A549 (cell line): ENCODE measurements around the gene UGT1A5. TPM values are rescaled to one million over a fixed set of nuclear protein-coding genes. Genes with fewer than 3 reads are reported as not detected.

Experiments
- ATAC-seq, 2 experiments: fragments of 200-7000 bp in 1 of 2; fragments of >200 bp in 1 of 2; cut with Nextera tagmentation in 1 of 2; cut with Tn5 transposase in 1 of 2; 3 replicates each; pipeline versions ENCODE4 v1.8.0 to v1.9.1; 2018 to 2020; ENCODE audit warnings: mild to moderate bottlenecking in 1 of 2, moderate library complexity in 1 of 2
- CTCF ChIA-PET: fragments of 300-600 bp; sonication (Branson Sonifier 250); formaldehyde crosslinking; extraction: SDS; loops from one replicate; lab custom pipeline; 2021; ENCODE audit warnings: antibody characterized with exemption, inconsistent platforms; lab: Yijun Ruan, JAX
- POLR2A ChIA-PET: fragments of 350-600 bp; formaldehyde crosslinking; extraction: SDS; loops from one replicate; lab custom pipeline; 2021; ENCODE audit warnings: antibody characterized with exemption, inconsistent platforms; lab: Yijun Ruan, JAX
- DNase-seq, 2 experiments: peaks; one replicate each; pipeline versions ENCODE4 v3.0.0 to v3.0.0-alpha.2; 2011 to 2016; ENCODE audit warnings: low read depth in 1 of 2, low spot score in 1 of 2
- FAIRE-seq: peaks from 2 replicates; lab custom pipeline; 2011; peaks lifted over from hg19 to GRCh38; lab: Jason Lieb, UNC
- H3K27ac ChIP-seq, 2 experiments: fragments of >200 bp; sonication (Bioruptor Twin); formaldehyde crosslinking; 3 replicates each; pipeline ENCODE4 v1.5.1; 2016 to 2017
- H3K4me1 ChIP-seq: fragments of >200 bp; sonication (Bioruptor Twin); formaldehyde crosslinking; 3 replicates; pipeline ENCODE4 v1.6.1; 2016
- H3K4me2 ChIP-seq: fragments of >200 bp; sonication (Bioruptor Twin); formaldehyde crosslinking; 3 replicates; pipeline ENCODE4 v1.6.1; 2016
- H3K4me3 ChIP-seq: fragments of >200 bp; sonication (Bioruptor Twin); formaldehyde crosslinking; 3 replicates; pipeline ENCODE4 v1.5.1; 2016
- H3K9me3 ChIP-seq: fragments of >200 bp; sonication (Bioruptor Twin); formaldehyde crosslinking; 3 replicates; pipeline ENCODE4 v1.6.1; 2016
- BHLHE40 ChIP-seq: IDR thresholded peaks from 2 replicates; pipeline ENCODE4 v1.6.1; 2012; ENCODE audit warnings: low read depth, low read length, inconsistent platforms
- CBX8 ChIP-seq: fragments of 200-600 bp; sonication (generic); IDR thresholded peaks from 2 replicates; pipeline ENCODE4 v1.6.1; 2016
- CHD2 ChIP-seq: fragments of 150-350 bp; IDR thresholded peaks from 2 replicates; pipeline ENCODE4 v1.6.1; 2014; ENCODE audit warnings: low read length; ENCODE audit not compliant: partially characterized antibody
- EHMT2 ChIP-seq: fragments of 200-600 bp; sonication (generic); IDR thresholded peaks from 2 replicates; pipeline ENCODE4 v1.6.1; 2016; ENCODE audit warnings: antibody characterized with exemption, low read depth, mild to moderate bottlenecking, moderate library complexity
- EP300 ChIP-seq, 2 experiments: fragments of >200 bp; sonication (Bioruptor Twin); formaldehyde crosslinking; IDR thresholded peaks; 2 replicates in 1 of 2; 3 replicates in 1 of 2; pipeline ENCODE4 v1.6.1; 2016 to 2017
- FOSL2 ChIP-seq, 2 experiments: fragments of 450-650 bp in 1 of 2; fragments of >200 bp in 1 of 2; sonication (Bioruptor Twin) in 1 of 2; formaldehyde crosslinking; IDR thresholded peaks; 2 replicates each; pipeline versions ENCODE4 v1.5.0 to v1.6.1; 2016 to 2020; ENCODE audit warnings: mild to moderate bottlenecking in 1 of 2, moderate library complexity in 1 of 2
- FOXS1 ChIP-seq: fragments of 250-450 bp; sonication (Bioruptor Pico); IDR thresholded peaks from 2 replicates; pipeline ENCODE4 v1.5.0; 2020; ENCODE audit warnings: mild to moderate bottlenecking, moderate library complexity
- HOXA7 ChIP-seq: fragments of 250-450 bp; sonication (Bioruptor Pico); IDR thresholded peaks from 2 replicates; pipeline ENCODE4 v1.5.0; 2020; ENCODE audit warnings: mild to moderate bottlenecking, moderate library complexity
- JUN ChIP-seq, 2 experiments: fragments of >200 bp; sonication (Bioruptor Twin); formaldehyde crosslinking; IDR thresholded peaks; 2 replicates in 1 of 2; 3 replicates in 1 of 2; pipeline ENCODE4 v1.6.1; 2016 to 2017
- KDM5A ChIP-seq: fragments of 200-600 bp; sonication (generic); IDR thresholded peaks from 2 replicates; pipeline ENCODE4 v1.6.1; 2016; ENCODE audit warnings: antibody characterized with exemption, mild to moderate bottlenecking
- MAFK ChIP-seq: fragments of 450-650 bp; IDR thresholded peaks from 2 replicates; pipeline ENCODE4 v1.6.1; 2014; ENCODE audit not compliant: partially characterized antibody
- NR3C1 ChIP-seq: fragments of >200 bp; sonication (Bioruptor Twin); formaldehyde crosslinking; IDR thresholded peaks from 3 replicates; pipeline ENCODE4 v1.6.1; 2017
- PHF8 ChIP-seq: fragments of 200-600 bp; sonication (generic); IDR thresholded peaks from 2 replicates; pipeline ENCODE4 v1.6.1; 2016; ENCODE audit warnings: low read depth, mild to moderate bottlenecking, antibody characterized with exemption, moderate library complexity, borderline replicate concordance
- POLR2A ChIP-seq: IDR thresholded peaks from 2 replicates; pipeline ENCODE4 v1.6.1; 2012; ENCODE audit warnings: mild to moderate bottlenecking, low read length
- RARB ChIP-seq: fragments of 250-450 bp; sonication (Bioruptor Pico); IDR thresholded peaks from 2 replicates; pipeline ENCODE4 v1.8.0; 2021; ENCODE audit warnings: mild to moderate bottlenecking, moderate library complexity
- RFX5 ChIP-seq: fragments of 450-650 bp; IDR thresholded peaks from 2 replicates; pipeline ENCODE4 v1.7.1; 2014; ENCODE audit warnings: antibody characterized with exemption, mild to moderate bottlenecking, moderate library complexity
- TP53 ChIP-seq: fragments of 250-450 bp; sonication (Bioruptor Pico); IDR thresholded peaks from 2 replicates; pipeline ENCODE4 v1.5.0; 2021; ENCODE audit warnings: mild to moderate bottlenecking, moderate library complexity
- ZC3H11A ChIP-seq: fragments of 450-650 bp; IDR thresholded peaks from 2 replicates; pipeline ENCODE4 v1.6.1; 2014; ENCODE audit warnings: antibody characterized with exemption, mild to moderate bottlenecking
- WGBS: methylation state at CpG from one replicate; pipeline ENCODE4 v1.1.6; 2017; ENCODE audit errors: missing lambda C conversion rate; 5-methylcytosine and 5-hydroxymethylcytosine counted together
- polyA plus RNA-seq, 4 experiments: library from polyadenylated mRNA; depleted of rRNA in 3 of 4; stranded (reverse); fragments of >200 nt; fragmentation: RNase III in 1 of 4; extraction: RNeasy Plus Mini Kit Qiagen cat#74134 plus additional on column Dnase treatment in 1 of 4; gene quantifications; 2 replicates in 3 of 4; 3 replicates in 1 of 4; pipeline ENCODE4 v1.2.3, GENCODE V29; 2011 to 2017
- TF ChIP-seq, protein P1 (sequence below): fragments of >200 bp; sonication (Bioruptor Twin); formaldehyde crosslinking; IDR thresholded peaks from 3 replicates; pipeline ENCODE4 v1.6.1; 2016
- TF ChIP-seq, protein P2 (sequence below): fragments of 450-650 bp; IDR thresholded peaks from 2 replicates; pipeline ENCODE4 v1.6.1; 2014; ENCODE audit warnings: antibody characterized with exemption
- TF ChIP-seq, protein P3 (sequence below): fragments of >200 bp; sonication (Bioruptor Twin); formaldehyde crosslinking; IDR thresholded peaks from 2 replicates; pipeline ENCODE4 v1.6.1; 2016

The UGT1A5 gene
- polyA plus RNA-seq, 2 of the 4 experiments (the other 2 are of a cell fraction): 0.05 TPM; not detected in 1

DNA sequence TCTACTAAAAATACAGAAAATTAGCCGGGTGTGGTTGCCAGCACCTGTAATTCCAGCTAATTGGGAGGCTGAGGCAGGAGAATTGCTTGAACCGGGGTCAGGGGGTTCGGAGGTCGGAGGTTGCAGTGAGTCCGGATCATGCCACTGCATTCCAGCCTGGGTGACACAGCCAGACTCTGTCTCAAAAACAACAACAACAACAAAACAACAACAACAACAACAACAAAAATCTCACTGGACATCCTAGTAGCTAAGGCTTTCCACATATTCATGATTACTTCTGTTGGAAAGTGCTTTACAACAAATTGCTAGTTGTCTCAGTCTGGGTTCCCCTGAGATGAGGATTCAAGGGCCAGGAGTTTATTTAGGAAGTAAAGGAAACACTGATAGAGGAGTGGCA, 61.1 kb downstream of the UGT1A5 start (continued):
- TF ChIP-seq, protein P1, sequence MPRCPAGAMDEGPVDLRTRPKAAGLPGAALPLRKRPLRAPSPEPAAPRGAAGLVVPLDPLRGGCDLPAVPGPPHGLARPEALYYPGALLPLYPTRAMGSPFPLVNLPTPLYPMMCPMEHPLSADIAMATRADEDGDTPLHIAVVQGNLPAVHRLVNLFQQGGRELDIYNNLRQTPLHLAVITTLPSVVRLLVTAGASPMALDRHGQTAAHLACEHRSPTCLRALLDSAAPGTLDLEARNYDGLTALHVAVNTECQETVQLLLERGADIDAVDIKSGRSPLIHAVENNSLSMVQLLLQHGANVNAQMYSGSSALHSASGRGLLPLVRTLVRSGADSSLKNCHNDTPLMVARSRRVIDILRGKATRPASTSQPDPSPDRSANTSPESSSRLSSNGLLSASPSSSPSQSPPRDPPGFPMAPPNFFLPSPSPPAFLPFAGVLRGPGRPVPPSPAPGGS: no peak
- no peak for TF ChIP-seq FOXS1 (CRISPR knock-in tag)
- no peak for TF ChIP-seq JUN (IDR thresholded peaks at IDR 0.05)
- TF ChIP-seq RARB: no peak
- no peak for TF ChIP-seq EHMT2
- no peak for TF ChIP-seq RFX5
- TF ChIP-seq NR3C1: no peak
- TF ChIP-seq, protein P2, sequence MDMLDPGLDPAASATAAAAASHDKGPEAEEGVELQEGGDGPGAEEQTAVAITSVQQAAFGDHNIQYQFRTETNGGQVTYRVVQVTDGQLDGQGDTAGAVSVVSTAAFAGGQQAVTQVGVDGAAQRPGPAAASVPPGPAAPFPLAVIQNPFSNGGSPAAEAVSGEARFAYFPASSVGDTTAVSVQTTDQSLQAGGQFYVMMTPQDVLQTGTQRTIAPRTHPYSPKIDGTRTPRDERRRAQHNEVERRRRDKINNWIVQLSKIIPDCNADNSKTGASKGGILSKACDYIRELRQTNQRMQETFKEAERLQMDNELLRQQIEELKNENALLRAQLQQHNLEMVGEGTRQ: no peak
- no peak for TF ChIP-seq CHD2

DNA sequence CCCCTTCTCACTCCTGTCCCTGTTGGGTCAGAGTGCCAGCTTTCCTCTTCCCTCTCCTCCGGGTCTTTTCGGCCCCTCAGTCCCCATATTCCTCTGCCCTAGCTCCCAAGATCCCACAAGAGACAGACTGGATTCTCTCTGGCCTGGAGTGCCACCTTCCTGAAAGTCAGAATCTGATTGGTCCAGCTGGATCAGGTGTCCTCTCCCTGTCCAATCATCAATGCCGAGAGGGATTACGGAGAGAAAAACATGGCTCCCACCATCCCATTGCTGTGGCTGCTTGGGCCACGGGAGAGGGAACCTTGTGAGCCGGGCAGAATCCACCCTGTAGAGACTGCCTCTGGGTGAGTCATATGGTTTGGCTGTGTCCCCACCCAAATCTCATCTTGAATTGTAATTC, 62.7 kb downstream of the UGT1A5 start:
- no peak overlapping the region for H3K4me2 ChIP-seq
- no peak for FAIRE-seq
- H3K27ac ChIP-seq: peak overlapping the region in 1 of 2 experiments; percentile 40; a peak in 3 of 6 replicates
- ATAC-seq: no peak
- TF ChIP-seq PHF8 (no peak), MAFK (no peak), NR3C1 (no peak), FOSL2 (IDR thresholded peaks at IDR 0.05) (no peak), FOSL2 (CRISPR knock-in tag; IDR thresholded peaks at IDR 0.05) (no peak), TP53 (no peak), ZC3H11A (no peak), CBX8 (no peak)
- TF ChIP-seq, protein P2: peak; percentile 30; the same call in 1 of the 2 replicates
- 97% methylated on average over 6 of the region's 6 CpGs for WGBS
- CTCF ChIA-PET: interaction anchor here (0.6 to 2.2 kb wide), 3 partner anchors 11 to 92 kb away, joined by 3 to 5 read pairs (median 5); no protein-coding TSS in a partner anchor
- POLR2A ChIA-PET: no interaction called here
- no peak for DNase-seq
- H3K4me1 ChIP-seq: no peaks in the 10 kb centered on the region
- H3K4me3 ChIP-seq: no peak overlapping the region
- H3K9me3 ChIP-seq: peaks cover 28% of the 10 kb centered on the region

DNA sequence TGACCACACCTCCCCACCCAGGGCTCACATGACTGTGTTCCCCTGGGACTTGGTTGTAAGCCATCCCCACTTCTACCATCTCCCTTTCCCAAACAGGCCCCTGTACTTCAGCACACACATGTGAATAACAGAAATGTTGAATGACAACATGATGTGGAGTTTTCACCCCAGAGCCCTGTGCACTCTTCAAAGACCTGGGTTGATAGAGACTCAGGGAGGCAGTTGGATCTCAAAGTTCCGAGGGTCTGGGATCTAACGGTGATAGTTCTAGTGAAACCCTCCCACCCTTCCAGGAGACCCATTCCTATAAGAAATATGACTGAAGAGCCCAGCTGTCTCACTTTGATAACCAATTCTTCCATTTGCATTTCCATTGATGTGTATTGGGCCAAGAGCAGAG, 65.3 kb downstream of the UGT1A5 start, which contains the start of gene MROH2A:
MROH2A (plus strand) TSS at position 301 of the 400 bp plus-strand sequence. CDS start 1,029 bp downstream, outside the sequence.
- TF ChIP-seq KDM5A: no peak
- TF ChIP-seq BHLHE40: no peak
- no peak for TF ChIP-seq HOXA7 (CRISPR knock-in tag)
- no peak for TF ChIP-seq POLR2A
- no peak for TF ChIP-seq MAFK
- no peak for TF ChIP-seq EP300 (IDR thresholded peaks at IDR 0.05)
- TF ChIP-seq, protein P3, sequence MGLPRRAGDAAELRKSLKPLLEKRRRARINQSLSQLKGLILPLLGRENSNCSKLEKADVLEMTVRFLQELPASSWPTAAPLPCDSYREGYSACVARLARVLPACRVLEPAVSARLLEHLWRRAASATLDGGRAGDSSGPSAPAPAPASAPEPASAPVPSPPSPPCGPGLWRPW: no peak
- no peak for ATAC-seq
- FAIRE-seq: no peak
- CTCF ChIA-PET: no interaction called here
- Histone ChIP-seq H3K4me1 (no peaks in the 10 kb centered on the region), H3K4me2 (no peak within 1 kb of the TSS), H3K27ac (peak within 1 kb of the TSS in 1 of 2 experiments; percentile 51; a peak in 2 of 6 replicates), H3K9me3 (peaks cover 28% of the 10 kb centered on the region), H3K4me3 (no peak within 1 kb of the TSS)
- no peak for DNase-seq
- POLR2A ChIA-PET: no interaction called here
- 89% methylated on average over 2 of the region's 2 CpGs for WGBS
